HepG2 (cell line): Measurements from ENCODE around the gene XRN1. TPM values are rescaled to one million over a fixed set of nuclear protein-coding genes. Genes with fewer than 3 reads are reported as not detected.
A peak's percentile ranks its signal among the peaks of the same experiment; 100 is the strongest.

Experiments
- ATRX ChIP-seq: sonication (generic); formaldehyde crosslinking; IDR thresholded peaks from 2 replicates; pipeline ENCODE4 v1.4.0; 2020; ENCODE audit warnings: missing genetic modification reagents, borderline replicate concordance
- BHLHE40 ChIP-seq: IDR thresholded peaks from 2 replicates; pipeline ENCODE4 v1.6.1; 2011; ENCODE audit warnings: low read length, improper control_type of control experiment
- DPF2 ChIP-seq: sonication (generic); formaldehyde crosslinking; IDR thresholded peaks from 2 replicates; pipeline ENCODE4 v1.4.0; 2020; ENCODE audit warnings: mild to moderate bottlenecking, low read depth, missing genetic modification reagents, borderline replicate concordance
- FOXC1 ChIP-seq: sonication (generic); formaldehyde crosslinking; IDR thresholded peaks from 2 replicates; pipeline ENCODE4 v1.8.0; 2022; ENCODE audit warnings: mild to moderate bottlenecking, missing genetic modification reagents, borderline replicate concordance
- LCORL ChIP-seq, 2 experiments: fragments of 450-650 bp in 1 of 2; sonication (generic) in 1 of 2; formaldehyde crosslinking in 1 of 2; IDR thresholded peaks; 2 replicates each; pipeline versions ENCODE4 v1.5.0 to v1.6.1; 2017 to 2020; ENCODE audit warnings: antibody characterized with exemption in 1 of 2, missing genetic modification reagents in 1 of 2
- PRMT3 ChIP-seq: sonication (generic); formaldehyde crosslinking; IDR thresholded peaks from 2 replicates; pipeline ENCODE4 v1.8.1; 2022; ENCODE audit warnings: low read depth, mild to moderate bottlenecking, moderate library complexity, missing genetic modification reagents, borderline replicate concordance
- SRF ChIP-seq: IDR thresholded peaks from 2 replicates; pipeline ENCODE4 v1.6.1; 2011; ENCODE audit warnings: mild to moderate bottlenecking, low read depth, low read length, moderate library complexity
- TRIM24 ChIP-seq: sonication (generic); formaldehyde crosslinking; IDR thresholded peaks from 2 replicates; pipeline ENCODE4 v1.8.0; 2022; ENCODE audit warnings: mild to moderate bottlenecking, missing genetic modification reagents
- ZNF180 ChIP-seq: sonication (generic); formaldehyde crosslinking; IDR thresholded peaks from 2 replicates; pipeline ENCODE4 v1.4.0; 2020; ENCODE audit warnings: low read depth, missing genetic modification reagents, borderline replicate concordance
- ZNF224 ChIP-seq: sonication (generic); formaldehyde crosslinking; IDR thresholded peaks from 2 replicates; pipeline ENCODE4 v1.5.0; 2020; ENCODE audit warnings: mild to moderate bottlenecking, missing genetic modification reagents
- ZNF451 ChIP-seq: sonication (generic); formaldehyde crosslinking; IDR thresholded peaks from 2 replicates; pipeline ENCODE4 v1.5.0; 2020; ENCODE audit warnings: mild to moderate bottlenecking, missing genetic modification reagents
- ZSCAN21 ChIP-seq: sonication (generic); formaldehyde crosslinking; IDR thresholded peaks from 2 replicates; pipeline ENCODE4 v1.8.0; 2022; ENCODE audit warnings: mild to moderate bottlenecking, missing genetic modification reagents, moderate library complexity, borderline replicate concordance
- polyA plus RNA-seq, 8 experiments: library from polyadenylated mRNA; depleted of rRNA in 3 of 8; stranded (reverse) in 7 of 8; unstranded in 1 of 8; fragments of >200 nt; fragmentation: Illumina TruSeq in 4 of 8; extraction: Trizol in 4 of 8; gene quantifications; 2 replicates each; pipeline versions ENCODE4 v1.2.1 to v1.2.3, GENCODE V29; 2011 to 2016; ENCODE audit warnings: low read depth in 4 of 8, missing spikeins in 1 of 8, mixed read lengths in 1 of 8; ENCODE audit not compliant: insufficient read depth in 1 of 8
- total RNA-seq, 5 experiments: library from RNA; depleted of rRNA; stranded (reverse); fragments of >200 nt; fragmentation: Illumina TruSeq; extraction: Trizol; gene quantifications; 2 replicates each; pipeline ENCODE4 v1.2.3, GENCODE V29; 2016; ENCODE audit warnings: low read depth in 1 of 5
- TF ChIP-seq, protein P1 (sequence below): sonication (generic); formaldehyde crosslinking; IDR thresholded peaks from 2 replicates; pipeline ENCODE4 v1.4.0; 2020; ENCODE audit warnings: missing genetic modification reagents
- TF ChIP-seq, protein P2 (sequence below): sonication (generic); formaldehyde crosslinking; IDR thresholded peaks from 2 replicates; pipeline ENCODE4 v1.9.0; 2022; ENCODE audit warnings: missing genetic modification reagents, mild to moderate bottlenecking, borderline replicate concordance
- TF ChIP-seq, protein P3 (sequence below): sonication (generic); formaldehyde crosslinking; IDR thresholded peaks from 2 replicates; pipeline ENCODE4 v1.8.0; 2022; ENCODE audit warnings: low read depth, missing genetic modification reagents
- TF ChIP-seq, protein P4 (sequence below): sonication (generic); formaldehyde crosslinking; IDR thresholded peaks from 2 replicates; pipeline ENCODE4 v1.5.1; 2020; ENCODE audit warnings: missing genetic modification reagents, mild to moderate bottlenecking, borderline replicate concordance
- TF ChIP-seq, protein P5 (sequence below): sonication (generic); formaldehyde crosslinking; IDR thresholded peaks from 2 replicates; pipeline ENCODE4 v1.4.0; 2020; ENCODE audit warnings: missing genetic modification reagents
- TF ChIP-seq, protein P6 (sequence below): IDR thresholded peaks from 2 replicates; pipeline ENCODE4 v1.6.1; 2018; ENCODE audit warnings: missing genetic modification reagents

XRN1 gene
- total and polyA plus RNA-seq, 2 of the 13 experiments (the other 11 are each of a cell fraction or from before 2014, with no cell fraction given), result 13.2 to 13.3 TPM

DNA sequence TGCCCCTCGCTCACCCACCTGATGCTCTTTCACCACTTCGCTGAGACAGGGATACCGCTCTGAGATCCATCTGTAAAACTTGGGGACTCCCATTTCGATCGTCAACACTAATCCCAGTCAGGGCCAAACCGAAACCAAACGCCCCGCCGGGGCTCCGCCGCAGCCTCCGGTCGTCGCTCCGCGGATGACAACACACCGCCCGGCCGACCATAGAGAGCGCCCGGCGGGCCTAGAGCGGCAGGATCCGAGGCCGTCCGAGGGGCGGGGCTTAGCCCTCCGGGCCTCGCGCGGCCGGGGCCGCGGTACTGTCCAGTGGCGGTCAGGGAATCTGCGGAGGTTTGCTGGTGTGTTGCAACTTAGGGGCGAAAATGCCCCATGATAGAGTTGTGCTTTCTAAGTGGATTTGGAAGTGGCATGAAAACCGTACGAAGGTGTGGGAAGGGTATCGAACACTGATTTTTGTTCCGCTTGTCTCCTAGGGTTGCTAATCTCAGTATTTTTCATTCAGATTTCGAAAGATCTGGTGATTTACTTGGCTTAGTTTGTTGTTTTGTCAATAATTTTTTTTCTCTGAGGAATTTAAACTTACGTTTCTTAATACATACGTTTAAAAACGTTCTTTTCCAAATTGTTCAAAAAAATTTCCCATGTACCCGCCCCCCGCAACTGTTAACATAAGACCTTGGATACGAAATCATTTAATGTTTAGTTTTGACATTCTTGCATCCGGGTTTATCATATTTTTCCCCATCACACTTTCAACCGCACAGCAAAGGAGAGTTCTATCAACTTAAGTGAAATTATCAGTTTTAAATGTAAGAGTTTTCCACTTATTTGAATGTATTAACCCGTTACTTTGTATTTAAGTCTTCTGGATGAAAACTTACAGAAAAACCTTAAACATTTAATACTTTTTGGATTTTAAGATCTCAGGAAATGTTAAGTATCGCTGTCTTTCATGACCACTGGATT is at the start of gene XRN1 (continued):
- TF ChIP-seq ATRX (CRISPR knock-in tag), result no peak
- no peak for TF ChIP-seq PRMT3
- no peak; the same call in 1 of the 2 replicates for TF ChIP-seq FOXC1 (CRISPR knock-in tag)
- TF ChIP-seq, protein P1, sequence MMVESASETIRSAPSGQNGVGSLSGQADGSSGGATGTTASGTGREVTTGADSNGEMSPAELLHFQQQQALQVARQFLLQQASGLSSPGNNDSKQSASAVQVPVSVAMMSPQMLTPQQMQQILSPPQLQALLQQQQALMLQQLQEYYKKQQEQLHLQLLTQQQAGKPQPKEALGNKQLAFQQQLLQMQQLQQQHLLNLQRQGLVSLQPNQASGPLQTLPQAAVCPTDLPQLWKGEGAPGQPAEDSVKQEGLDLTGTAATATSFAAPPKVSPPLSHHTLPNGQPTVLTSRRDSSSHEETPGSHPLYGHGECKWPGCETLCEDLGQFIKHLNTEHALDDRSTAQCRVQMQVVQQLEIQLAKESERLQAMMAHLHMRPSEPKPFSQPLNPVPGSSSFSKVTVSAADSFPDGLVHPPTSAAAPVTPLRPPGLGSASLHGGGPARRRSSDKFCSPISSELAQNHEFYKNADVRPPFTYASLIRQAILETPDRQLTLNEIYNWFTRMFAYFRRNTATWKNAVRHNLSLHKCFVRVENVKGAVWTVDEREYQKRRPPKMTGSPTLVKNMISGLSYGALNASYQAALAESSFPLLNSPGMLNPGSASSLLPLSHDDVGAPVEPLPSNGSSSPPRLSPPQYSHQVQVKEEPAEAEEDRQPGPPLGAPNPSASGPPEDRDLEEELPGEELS, result peak; percentile 24; the same call in 1 of the 2 replicates
- no peak for TF ChIP-seq TRIM24 (CRISPR knock-in tag)
- TF ChIP-seq LCORL (IDR thresholded peaks at IDR 0.05), result no peak
- TF ChIP-seq LCORL (CRISPR knock-in tag; IDR thresholded peaks at IDR 0.05), result 0 out of 2 replicates have a peak, but pooled peaks have one; percentile 13
- TF ChIP-seq, protein P2, sequence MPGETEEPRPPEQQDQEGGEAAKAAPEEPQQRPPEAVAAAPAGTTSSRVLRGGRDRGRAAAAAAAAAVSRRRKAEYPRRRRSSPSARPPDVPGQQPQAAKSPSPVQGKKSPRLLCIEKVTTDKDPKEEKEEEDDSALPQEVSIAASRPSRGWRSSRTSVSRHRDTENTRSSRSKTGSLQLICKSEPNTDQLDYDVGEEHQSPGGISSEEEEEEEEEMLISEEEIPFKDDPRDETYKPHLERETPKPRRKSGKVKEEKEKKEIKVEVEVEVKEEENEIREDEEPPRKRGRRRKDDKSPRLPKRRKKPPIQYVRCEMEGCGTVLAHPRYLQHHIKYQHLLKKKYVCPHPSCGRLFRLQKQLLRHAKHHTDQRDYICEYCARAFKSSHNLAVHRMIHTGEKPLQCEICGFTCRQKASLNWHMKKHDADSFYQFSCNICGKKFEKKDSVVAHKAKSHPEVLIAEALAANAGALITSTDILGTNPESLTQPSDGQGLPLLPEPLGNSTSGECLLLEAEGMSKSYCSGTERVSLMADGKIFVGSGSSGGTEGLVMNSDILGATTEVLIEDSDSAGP, result peak; percentile 81; the same call in 1 of the 2 replicates
- TF ChIP-seq, protein P3, sequence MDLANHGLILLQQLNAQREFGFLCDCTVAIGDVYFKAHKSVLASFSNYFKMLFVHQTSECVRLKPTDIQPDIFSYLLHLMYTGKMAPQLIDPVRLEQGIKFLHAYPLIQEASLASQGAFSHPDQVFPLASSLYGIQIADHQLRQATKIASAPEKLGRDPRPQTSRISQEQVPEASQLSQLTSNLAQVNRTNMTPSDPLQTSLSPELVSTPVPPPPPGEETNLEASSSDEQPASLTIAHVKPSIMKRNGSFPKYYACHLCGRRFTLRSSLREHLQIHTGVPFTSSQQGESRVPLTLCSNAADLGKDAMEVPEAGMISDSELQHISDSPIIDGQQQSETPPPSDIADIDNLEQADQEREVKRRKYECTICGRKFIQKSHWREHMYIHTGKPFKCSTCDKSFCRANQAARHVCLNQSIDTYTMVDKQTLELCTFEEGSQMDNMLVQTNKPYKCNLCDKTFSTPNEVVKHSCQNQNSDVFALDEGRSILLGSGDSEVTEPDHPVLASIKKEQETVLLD (CRISPR knock-in tag), result peak; percentile 73; the same call in 1 of the 2 replicates
- no peak for TF ChIP-seq DPF2 (CRISPR knock-in tag)
- no peak for TF ChIP-seq BHLHE40
- 0 out of 2 replicates have a peak, but pooled peaks have one; percentile 18 for TF ChIP-seq ZNF451 (CRISPR knock-in tag)
- TF ChIP-seq, protein P4, sequence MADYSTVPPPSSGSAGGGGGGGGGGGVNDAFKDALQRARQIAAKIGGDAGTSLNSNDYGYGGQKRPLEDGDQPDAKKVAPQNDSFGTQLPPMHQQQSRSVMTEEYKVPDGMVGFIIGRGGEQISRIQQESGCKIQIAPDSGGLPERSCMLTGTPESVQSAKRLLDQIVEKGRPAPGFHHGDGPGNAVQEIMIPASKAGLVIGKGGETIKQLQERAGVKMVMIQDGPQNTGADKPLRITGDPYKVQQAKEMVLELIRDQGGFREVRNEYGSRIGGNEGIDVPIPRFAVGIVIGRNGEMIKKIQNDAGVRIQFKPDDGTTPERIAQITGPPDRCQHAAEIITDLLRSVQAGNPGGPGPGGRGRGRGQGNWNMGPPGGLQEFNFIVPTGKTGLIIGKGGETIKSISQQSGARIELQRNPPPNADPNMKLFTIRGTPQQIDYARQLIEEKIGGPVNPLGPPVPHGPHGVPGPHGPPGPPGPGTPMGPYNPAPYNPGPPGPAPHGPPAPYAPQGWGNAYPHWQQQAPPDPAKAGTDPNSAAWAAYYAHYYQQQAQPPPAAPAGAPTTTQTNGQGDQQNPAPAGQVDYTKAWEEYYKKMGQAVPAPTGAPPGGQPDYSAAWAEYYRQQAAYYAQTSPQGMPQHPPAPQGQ (CRISPR knock-in tag), result no peak
- 0 out of 2 replicates have a peak, but pooled peaks have one; percentile 23 for TF ChIP-seq ZNF224 (CRISPR knock-in tag)
- TF ChIP-seq, protein P5, sequence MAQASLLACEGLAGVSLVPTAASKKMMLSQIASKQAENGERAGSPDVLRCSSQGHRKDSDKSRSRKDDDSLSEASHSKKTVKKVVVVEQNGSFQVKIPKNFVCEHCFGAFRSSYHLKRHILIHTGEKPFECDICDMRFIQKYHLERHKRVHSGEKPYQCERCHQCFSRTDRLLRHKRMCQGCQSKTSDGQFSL, result no peak
- TF ChIP-seq, protein P6, sequence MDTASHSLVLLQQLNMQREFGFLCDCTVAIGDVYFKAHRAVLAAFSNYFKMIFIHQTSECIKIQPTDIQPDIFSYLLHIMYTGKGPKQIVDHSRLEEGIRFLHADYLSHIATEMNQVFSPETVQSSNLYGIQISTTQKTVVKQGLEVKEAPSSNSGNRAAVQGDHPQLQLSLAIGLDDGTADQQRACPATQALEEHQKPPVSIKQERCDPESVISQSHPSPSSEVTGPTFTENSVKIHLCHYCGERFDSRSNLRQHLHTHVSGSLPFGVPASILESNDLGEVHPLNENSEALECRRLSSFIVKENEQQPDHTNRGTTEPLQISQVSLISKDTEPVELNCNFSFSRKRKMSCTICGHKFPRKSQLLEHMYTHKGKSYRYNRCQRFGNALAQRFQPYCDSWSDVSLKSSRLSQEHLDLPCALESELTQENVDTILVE (CRISPR knock-in tag), result peak; percentile 78; the same call in 1 of the 2 replicates
- TF ChIP-seq SRF, result no peak
- TF ChIP-seq ZNF180 (CRISPR knock-in tag), result no peak
- no peak for TF ChIP-seq ZSCAN21 (CRISPR knock-in tag)
